MM.1S (cell line): ENCODE data around the gene NEGR1.

Experiments used
- DNase-seq: peaks from one replicate; pipeline ENCODE4 v3.0.0-alpha.2; 2015
- H2AFZ ChIP-seq: fragments of 300-600 bp; sonication (generic); 2 replicates; pipeline ENCODE4 v1.6.0; 2016; ENCODE audit warnings: antibody characterized with exemption, low read length
- H3F3A ChIP-seq: fragments of 300-600 bp; sonication (generic); 2 replicates; pipeline ENCODE4 v1.6.1; 2016; ENCODE audit warnings: mild to moderate bottlenecking, antibody characterized with exemption, low read length, moderate library complexity, mixed read lengths; ENCODE audit not compliant: insufficient read depth
- H3K27ac ChIP-seq: fragments of 300-600 bp; sonication (generic); 2 replicates; pipeline ENCODE4 v1.5.1; 2016; ENCODE audit warnings: mild to moderate bottlenecking, low read length
- H3K27me3 ChIP-seq: fragments of 300-600 bp; sonication (generic); replicated peaks from 2 replicates; pipeline ENCODE4 v1.6.0; 2016; ENCODE audit warnings: low read length; ENCODE audit not compliant: insufficient read depth
- H3K36me3 ChIP-seq: fragments of 300-600 bp; sonication (generic); replicated peaks from 2 replicates; pipeline ENCODE4 v1.6.1; 2016; ENCODE audit warnings: mild to moderate bottlenecking, low read length, mixed read lengths; ENCODE audit not compliant: insufficient read depth
- H3K4me1 ChIP-seq: fragments of 300-600 bp; sonication (generic); 2 replicates; pipeline ENCODE4 v1.6.1; 2016; ENCODE audit warnings: low read length, mixed read lengths
- H3K4me2 ChIP-seq: fragments of 300-600 bp; sonication (generic); 2 replicates; pipeline ENCODE4 v1.6.0; 2016; ENCODE audit warnings: low read depth, low read length
- H3K4me3 ChIP-seq: fragments of 300-600 bp; sonication (generic); 2 replicates; pipeline ENCODE4 v1.5.1; 2016; ENCODE audit warnings: low read length, mixed read lengths
- H3K79me2 ChIP-seq: fragments of 300-600 bp; sonication (generic); 2 replicates; pipeline ENCODE4 v1.6.1; 2016; ENCODE audit warnings: mixed run types, low read length, mixed read lengths
- H3K9ac ChIP-seq: fragments of 300-600 bp; sonication (generic); 2 replicates; pipeline ENCODE4 v1.6.1; 2016; ENCODE audit warnings: low read length, mixed read lengths
- H3K9me2 ChIP-seq: fragments of 300-600 bp; sonication (generic); replicated peaks from 2 replicates; pipeline ENCODE4 v1.6.1; 2016; ENCODE audit warnings: mild to moderate bottlenecking, low read length, mixed read lengths; ENCODE audit not compliant: insufficient read depth
- H3K9me3 ChIP-seq: fragments of 300-600 bp; sonication (generic); replicated peaks from 2 replicates; pipeline ENCODE4 v1.6.1; 2016; ENCODE audit warnings: mild to moderate bottlenecking, low read length, mixed read lengths; ENCODE audit not compliant: insufficient read depth
- H4K20me1 ChIP-seq: fragments of 300-600 bp; sonication (generic); 2 replicates; pipeline ENCODE4 v1.6.1; 2016; ENCODE audit warnings: mild to moderate bottlenecking, low read length, moderate library complexity, mixed read lengths; ENCODE audit not compliant: insufficient read depth
- CTCF ChIP-seq: fragments of 300-600 bp; sonication (generic); IDR thresholded peaks from 2 replicates; pipeline ENCODE4 v1.5.1; 2016; ENCODE audit warnings: antibody characterized with exemption, low read length, mixed read lengths
- EZH2 ChIP-seq: fragments of 300-600 bp; sonication (generic); optimal IDR thresholded peaks from 2 replicates; pipeline ENCODE3; 2017; ENCODE audit warnings: low read depth, mild to moderate bottlenecking, antibody characterized with exemption, low read length, mixed read lengths
- EZH2phosphoT487 ChIP-seq: fragments of 300-600 bp; sonication (generic); IDR thresholded peaks from 2 replicates; pipeline ENCODE4 v1.6.1; 2018; ENCODE audit warnings: antibody characterized with exemption, low read length

Gene NEGR1

DNA sequence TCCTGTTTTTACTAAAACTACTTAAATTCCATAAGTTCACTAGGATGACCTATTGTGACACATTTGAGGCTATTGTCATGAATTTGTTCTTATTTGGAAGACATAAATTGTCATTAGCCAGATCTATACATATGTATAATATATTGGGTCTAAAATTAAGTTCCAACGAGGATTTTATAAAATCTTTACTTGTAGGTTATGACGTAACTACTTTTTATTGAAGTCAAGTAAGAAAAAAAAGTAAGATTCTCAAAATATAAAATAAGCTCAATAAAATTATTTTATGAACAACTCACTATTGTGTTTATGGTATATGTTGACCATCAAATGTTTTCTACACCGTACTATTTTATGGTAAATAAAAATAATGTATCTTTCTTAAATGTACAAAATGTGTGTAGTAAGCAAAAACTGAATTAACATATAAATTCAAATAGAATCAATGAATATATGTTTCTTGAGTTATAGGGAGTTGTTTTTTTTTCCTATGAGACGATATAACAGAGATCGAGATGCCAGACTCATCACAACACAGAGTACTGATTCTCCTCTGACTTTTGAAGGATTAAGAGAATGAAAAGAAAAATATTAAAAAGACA lies 64.1 kb downstream of the NEGR1 start:
- Histone ChIP-seq H3K27me3 (no peaks in the 10 kb centered on the region), H3K9ac (no peak overlapping the region), H3K36me3 (no peaks in the 10 kb centered on the region), H3K79me2 (no peaks in the 10 kb centered on the region), H3K4me2 (no peak overlapping the region), H3K9me3 (no peaks in the 10 kb centered on the region), H3K27ac (no peak overlapping the region), H2AFZ (no peak overlapping the region), H3K4me1 (no peaks in the 10 kb centered on the region), H3F3A (no peaks in the 10 kb centered on the region), H3K4me3 (no peak overlapping the region), H4K20me1 (no peaks in the 10 kb centered on the region), H3K9me2 (no peaks in the 10 kb centered on the region)
- no peak for TF ChIP-seq CTCF
- DNase-seq, result no peak

GRCh38 chr1:72207059-72207458 lies 75.3 kb downstream of the NEGR1 start:
- H3K36me3 ChIP-seq, result no peaks in the 10 kb centered on the region
- no peak overlapping the region for H3K9ac ChIP-seq
- no peak overlapping the region for H2AFZ ChIP-seq
- H3K4me1 ChIP-seq, result no peaks in the 10 kb centered on the region
- no peak overlapping the region for H3K4me3 ChIP-seq
- no peaks in the 10 kb centered on the region for H3K79me2 ChIP-seq
- no peaks in the 10 kb centered on the region for H3F3A ChIP-seq
- H3K9me3 ChIP-seq, result no peaks in the 10 kb centered on the region
- no peak overlapping the region for H3K27ac ChIP-seq
- no peak overlapping the region for H3K4me2 ChIP-seq
- TF ChIP-seq EZH2phosphoT487, result no peak
- TF ChIP-seq EZH2, result no peak
- no peak for TF ChIP-seq CTCF
- H4K20me1 ChIP-seq, result no peaks in the 10 kb centered on the region
- no peaks in the 10 kb centered on the region for H3K27me3 ChIP-seq
- H3K9me2 ChIP-seq, result no peaks in the 10 kb centered on the region
- DNase-seq, result no peak

DNA sequence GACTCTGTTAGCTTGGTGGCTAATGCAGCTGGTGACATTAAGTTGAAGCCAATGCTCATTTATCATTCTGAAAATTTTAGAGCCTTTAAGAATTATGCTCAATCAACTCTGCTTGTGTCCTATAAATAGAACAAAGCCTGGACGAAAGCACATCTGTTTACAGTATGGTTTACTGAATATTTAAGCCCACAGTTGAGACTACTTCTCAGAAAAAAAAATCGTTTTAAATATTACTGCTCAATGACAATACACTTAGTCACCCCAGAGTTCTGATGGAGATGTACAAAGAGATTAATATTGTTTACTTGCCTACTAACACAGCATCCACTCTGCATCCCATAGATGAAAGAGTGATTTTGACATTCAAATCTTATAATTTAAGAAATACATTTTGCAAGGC lies 79.6 kb downstream of the NEGR1 start:
- Histone ChIP-seq H3K4me3 (no peak overlapping the region), H3K9ac (no peak overlapping the region)

More for the DNA sequence above, 79.6 kb downstream of the NEGR1 start:
- no peak for DNase-seq
- Histone ChIP-seq H3K27ac (no peak overlapping the region), H3K36me3 (no peaks in the 10 kb centered on the region), H3K9me3 (no peaks in the 10 kb centered on the region), H3K4me1 (no peaks in the 10 kb centered on the region), H3K27me3 (no peaks in the 10 kb centered on the region), H3K79me2 (no peaks in the 10 kb centered on the region), H3K9me2 (no peaks in the 10 kb centered on the region), H3K4me2 (no peak overlapping the region), H3F3A (no peaks in the 10 kb centered on the region), H2AFZ (no peak overlapping the region), H4K20me1 (no peaks in the 10 kb centered on the region)
- TF ChIP-seq EZH2, result no peak
- no peak for TF ChIP-seq CTCF
- no peak for TF ChIP-seq EZH2phosphoT487
